ENCODE measurements around the gene SPINK5.

The SPINK5 gene

DNA sequence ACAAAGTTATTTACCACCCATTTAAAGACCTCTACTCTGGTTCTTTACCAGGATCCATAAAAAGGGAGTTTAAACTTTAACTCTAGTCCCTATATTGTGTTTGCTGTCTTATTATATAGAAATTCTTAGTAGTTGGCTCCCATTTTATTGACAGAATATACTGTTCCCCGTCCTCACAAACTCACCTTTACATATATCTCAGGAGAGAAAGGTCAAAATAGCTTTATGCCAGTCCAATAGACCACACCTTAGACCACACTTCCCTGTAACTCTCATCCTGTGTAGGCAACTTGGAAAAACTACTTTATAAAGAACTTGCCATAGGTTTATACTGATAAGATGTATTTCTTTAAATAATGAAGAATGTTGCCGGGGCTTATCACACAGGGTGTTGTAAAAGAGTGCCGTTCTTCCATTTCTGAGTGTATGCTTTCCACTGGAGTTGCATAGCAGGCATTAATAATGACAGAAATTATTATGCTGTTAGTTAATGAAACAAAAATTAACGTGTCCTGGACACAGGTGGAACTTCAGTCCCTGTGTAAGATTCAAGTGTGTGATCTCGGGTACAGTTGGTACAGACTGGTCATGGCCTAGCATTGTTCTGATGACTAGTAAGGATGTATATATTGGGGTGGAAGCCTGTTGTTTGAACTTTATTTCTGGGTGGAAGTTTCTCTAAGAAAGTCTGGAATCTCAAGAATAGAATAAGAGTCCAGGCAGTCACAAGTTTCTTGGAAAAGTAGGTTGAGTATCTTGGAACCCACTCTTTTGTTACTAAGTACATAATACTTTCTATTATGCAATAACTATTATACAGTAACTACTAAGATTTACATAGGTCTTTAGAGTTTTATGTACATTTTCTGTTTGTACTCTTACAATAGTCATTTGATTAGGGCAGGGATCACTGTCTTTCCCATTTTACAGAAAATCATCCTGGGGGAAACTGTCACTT is 71.6 kb downstream of the SPINK5 start:
- POLR2A ChIA-PET: no interaction called here
- no peaks in the 10 kb centered on the region for H3K27me3 ChIP-seq (replicated peaks in 2 of 5; ENCODE audit: control insufficient read depth in 4 of 5, insufficient read depth in 5 of 5, low read length in 4 of 5)
- no peaks in the 10 kb centered on the region for H3K9me3 ChIP-seq (ENCODE audit: control extremely low read depth in 1 of 5, control insufficient read depth in 4 of 5, insufficient read depth in 2 of 5, low read depth in 1 of 5, low read length in 4 of 5)
- DNase-seq: no peak
- H3K36me3 ChIP-seq (ENCODE audit: control insufficient read depth in 4 of 4, insufficient read depth in 4 of 4, low read length in 3 of 4): no peaks in the 10 kb centered on the region
- CTCF ChIA-PET: no interaction called here
- no peak overlapping the region for H3K4me3 ChIP-seq (ENCODE audit: control insufficient read depth in 1 of 7, extremely low read depth in 1 of 7, insufficient read depth in 4 of 7, low read depth in 2 of 7, low read length in 6 of 7)
- WGBS (ENCODE audit: insufficient coverage): 100% methylated on average over 4 of the region's 5 CpGs
- no peaks in the 10 kb centered on the region for H3K4me1 ChIP-seq (ENCODE audit: control extremely low read depth in 1 of 4, control insufficient read depth in 4 of 4, insufficient read depth in 4 of 4, low read length in 3 of 4)
- H3K27ac ChIP-seq (ENCODE audit: insufficient read depth in 1 of 2, low read depth in 1 of 2, low read length in 2 of 2, poor library complexity in 1 of 2, severe bottlenecking in 2 of 2): no peak overlapping the region

DNA sequence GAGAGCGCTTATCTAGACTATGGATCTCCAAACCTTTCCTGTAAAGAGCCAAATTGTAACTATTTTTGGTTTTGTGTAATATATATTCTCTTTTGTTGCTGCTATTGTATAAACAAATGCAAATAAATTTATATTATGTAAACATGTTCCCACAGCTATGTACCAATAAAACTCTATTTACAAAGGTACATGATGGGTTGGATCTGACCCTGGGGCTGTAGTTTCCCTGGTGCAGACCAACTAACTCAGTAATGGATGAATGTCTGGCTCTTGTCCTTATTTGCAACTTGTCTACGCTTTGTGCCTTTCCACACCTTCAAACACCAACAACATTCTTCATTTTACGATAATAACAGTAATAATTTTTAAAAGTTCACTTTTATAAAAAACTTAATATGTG is 77.1 kb downstream of the SPINK5 start:
- no peak overlapping the region for H3K4me3 ChIP-seq (ENCODE audit: control insufficient read depth in 1 of 7, extremely low read depth in 1 of 7, insufficient read depth in 4 of 7, low read depth in 2 of 7, low read length in 6 of 7)
- CTCF ChIA-PET: interaction anchor here (1.3 kb wide), 1 partner anchor 13 kb away, joined by 4 read pairs; no protein-coding TSS in a partner anchor

GRCh38 chr5:148141645-148142044 is 77.9 kb downstream of the SPINK5 start:
- H3K36me3 ChIP-seq (ENCODE audit: control insufficient read depth in 4 of 4, insufficient read depth in 4 of 4, low read length in 3 of 4): no peaks in the 10 kb centered on the region
- H3K27me3 ChIP-seq (replicated peaks in 2 of 5; ENCODE audit: control insufficient read depth in 4 of 5, insufficient read depth in 5 of 5, low read length in 4 of 5): no peaks in the 10 kb centered on the region
- H3K4me1 ChIP-seq (ENCODE audit: control extremely low read depth in 1 of 4, control insufficient read depth in 4 of 4, insufficient read depth in 4 of 4, low read length in 3 of 4): no peaks in the 10 kb centered on the region
- no peak overlapping the region for H3K4me3 ChIP-seq (ENCODE audit: control insufficient read depth in 1 of 7, extremely low read depth in 1 of 7, insufficient read depth in 4 of 7, low read depth in 2 of 7, low read length in 6 of 7)
- no peak for DNase-seq
- CTCF ChIA-PET: interaction anchor here (1.3 kb wide), 1 partner anchor 14 kb away, joined by 4 read pairs; no protein-coding TSS in a partner anchor
- no peak overlapping the region for H3K27ac ChIP-seq (ENCODE audit: insufficient read depth in 1 of 2, low read depth in 1 of 2, low read length in 2 of 2, poor library complexity in 1 of 2, severe bottlenecking in 2 of 2)
- POLR2A ChIA-PET: no interaction called here
- 100% methylated on average over 1 of the region's 2 CpGs for WGBS (ENCODE audit: insufficient coverage)
- no peaks in the 10 kb centered on the region for H3K9me3 ChIP-seq (ENCODE audit: control extremely low read depth in 1 of 5, control insufficient read depth in 4 of 5, insufficient read depth in 2 of 5, low read depth in 1 of 5, low read length in 4 of 5)

More for the DNA sequence above, 77.1 kb downstream of the SPINK5 start:
- H3K27me3 ChIP-seq (replicated peaks in 2 of 5; ENCODE audit: control insufficient read depth in 4 of 5, insufficient read depth in 5 of 5, low read length in 4 of 5): no peaks in the 10 kb centered on the region
- no peak overlapping the region for H3K27ac ChIP-seq (ENCODE audit: insufficient read depth in 1 of 2, low read depth in 1 of 2, low read length in 2 of 2, poor library complexity in 1 of 2, severe bottlenecking in 2 of 2)
- H3K36me3 ChIP-seq (ENCODE audit: control insufficient read depth in 4 of 4, insufficient read depth in 4 of 4, low read length in 3 of 4): no peaks in the 10 kb centered on the region
- WGBS (ENCODE audit: insufficient coverage): no CpG with 5 or more reads among the region's 3 CpGs
- DNase-seq: no peak
- H3K9me3 ChIP-seq (ENCODE audit: control extremely low read depth in 1 of 5, control insufficient read depth in 4 of 5, insufficient read depth in 2 of 5, low read depth in 1 of 5, low read length in 4 of 5): no peaks in the 10 kb centered on the region
- POLR2A ChIA-PET: no interaction called here
- H3K4me1 ChIP-seq (ENCODE audit: control extremely low read depth in 1 of 4, control insufficient read depth in 4 of 4, insufficient read depth in 4 of 4, low read length in 3 of 4): no peaks in the 10 kb centered on the region

DNA sequence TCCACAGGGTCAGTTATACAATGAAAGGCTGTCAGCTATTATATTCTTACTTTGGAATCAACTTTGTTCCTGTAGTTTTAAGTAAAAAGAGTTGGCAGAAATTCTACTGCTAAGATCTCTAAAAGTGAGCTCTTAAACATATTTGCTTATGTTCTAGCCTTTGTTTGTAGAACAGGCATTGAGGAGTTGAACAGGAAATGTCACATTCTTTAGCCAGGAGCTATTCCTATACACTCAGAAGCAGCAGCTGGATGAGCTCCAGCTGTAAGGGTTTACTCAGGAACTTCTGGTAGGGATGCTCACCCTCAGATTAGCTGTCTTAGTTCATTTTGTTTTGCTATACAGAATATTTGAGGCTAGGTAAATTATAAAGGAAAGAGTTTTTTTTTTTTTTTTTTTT is 82.1 kb downstream of the SPINK5 start:
- no peak for DNase-seq
- H3K4me1 ChIP-seq (ENCODE audit: control extremely low read depth in 1 of 4, control insufficient read depth in 4 of 4, insufficient read depth in 4 of 4, low read length in 3 of 4): no peaks in the 10 kb centered on the region
- no peak overlapping the region for H3K27ac ChIP-seq (ENCODE audit: insufficient read depth in 1 of 2, low read depth in 1 of 2, low read length in 2 of 2, poor library complexity in 1 of 2, severe bottlenecking in 2 of 2)
- CTCF ChIA-PET: no interaction called here
- no peak overlapping the region for H3K4me3 ChIP-seq (ENCODE audit: control insufficient read depth in 1 of 7, extremely low read depth in 1 of 7, insufficient read depth in 4 of 7, low read depth in 2 of 7, low read length in 6 of 7)
- no peaks in the 10 kb centered on the region for H3K36me3 ChIP-seq (ENCODE audit: control insufficient read depth in 4 of 4, insufficient read depth in 4 of 4, low read length in 3 of 4)
- H3K9me3 ChIP-seq (ENCODE audit: control extremely low read depth in 1 of 5, control insufficient read depth in 4 of 5, insufficient read depth in 2 of 5, low read depth in 1 of 5, low read length in 4 of 5): no peaks in the 10 kb centered on the region
- POLR2A ChIA-PET: no interaction called here
- H3K27me3 ChIP-seq (replicated peaks in 2 of 5; ENCODE audit: control insufficient read depth in 4 of 5, insufficient read depth in 5 of 5, low read length in 4 of 5): no peaks in the 10 kb centered on the region

- no peaks in the 10 kb centered on the region for H3K36me3 ChIP-seq (ENCODE audit: control insufficient read depth in 4 of 4, insufficient read depth in 4 of 4, low read length in 3 of 4)
- CTCF ChIA-PET: no interaction called here
Observed at GRCh38 chr5:148146487-148146886, 82.7 kb downstream of the SPINK5 start.

DNA sequence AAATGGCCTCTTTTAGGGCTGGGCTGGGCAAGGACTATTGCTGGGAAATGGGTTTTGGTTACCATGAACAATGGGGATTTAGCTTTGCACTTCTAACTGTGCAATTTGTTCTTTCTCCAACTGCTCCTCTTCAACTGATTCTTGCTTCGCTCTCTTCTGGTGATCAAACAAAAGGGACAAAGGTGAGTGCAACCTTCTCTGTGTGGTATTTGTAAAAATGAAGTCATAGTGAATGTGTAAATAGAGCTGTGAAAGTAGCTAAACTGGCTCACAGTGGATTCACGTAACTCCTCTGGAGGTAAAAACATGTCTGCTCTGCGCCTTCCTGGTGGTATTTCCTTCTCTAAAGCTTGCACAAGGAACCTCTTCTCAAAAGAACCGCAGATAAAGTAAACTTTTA is 83.6 kb downstream of the SPINK5 start:
- CTCF ChIA-PET: no interaction called here
- H3K4me1 ChIP-seq (ENCODE audit: control extremely low read depth in 1 of 4, control insufficient read depth in 4 of 4, insufficient read depth in 4 of 4, low read length in 3 of 4): no peaks in the 10 kb centered on the region

More at GRCh38 chr5:148146487-148146886, 82.7 kb downstream of the SPINK5 start:
- no peak for DNase-seq
- H3K27me3 ChIP-seq (replicated peaks in 2 of 5; ENCODE audit: control insufficient read depth in 4 of 5, insufficient read depth in 5 of 5, low read length in 4 of 5): no peaks in the 10 kb centered on the region
- H3K4me1 ChIP-seq (ENCODE audit: control extremely low read depth in 1 of 4, control insufficient read depth in 4 of 4, insufficient read depth in 4 of 4, low read length in 3 of 4): no peaks in the 10 kb centered on the region
- WGBS (ENCODE audit: insufficient coverage): no CpG with 5 or more reads among the region's 1 CpG
- H3K4me3 ChIP-seq (ENCODE audit: control insufficient read depth in 1 of 7, extremely low read depth in 1 of 7, insufficient read depth in 4 of 7, low read depth in 2 of 7, low read length in 6 of 7): no peak overlapping the region
- H3K9me3 ChIP-seq (ENCODE audit: control extremely low read depth in 1 of 5, control insufficient read depth in 4 of 5, insufficient read depth in 2 of 5, low read depth in 1 of 5, low read length in 4 of 5): no peaks in the 10 kb centered on the region
- H3K27ac ChIP-seq (ENCODE audit: insufficient read depth in 1 of 2, low read depth in 1 of 2, low read length in 2 of 2, poor library complexity in 1 of 2, severe bottlenecking in 2 of 2): no peak overlapping the region
- POLR2A ChIA-PET: no interaction called here

GRCh38 chr5:148151872-148152271 is 88.1 kb downstream of the SPINK5 start:
- CTCF ChIA-PET: no interaction called here
- WGBS (ENCODE audit: insufficient coverage): 100% methylated on average over 1 of the region's 2 CpGs
- DNase-seq: no peak

More for the DNA sequence above, 83.6 kb downstream of the SPINK5 start:
- Histone ChIP-seq H3K27me3 (replicated peaks in 2 of 5; ENCODE audit: control insufficient read depth in 4 of 5, insufficient read depth in 5 of 5, low read length in 4 of 5) (no peaks in the 10 kb centered on the region), H3K4me3 (ENCODE audit: control insufficient read depth in 1 of 7, extremely low read depth in 1 of 7, insufficient read depth in 4 of 7, low read depth in 2 of 7, low read length in 6 of 7) (no peak overlapping the region), H3K9me3 (ENCODE audit: control extremely low read depth in 1 of 5, control insufficient read depth in 4 of 5, insufficient read depth in 2 of 5, low read depth in 1 of 5, low read length in 4 of 5) (no peaks in the 10 kb centered on the region), H3K36me3 (ENCODE audit: control insufficient read depth in 4 of 4, insufficient read depth in 4 of 4, low read length in 3 of 4) (no peaks in the 10 kb centered on the region), H3K27ac (ENCODE audit: insufficient read depth in 1 of 2, low read depth in 1 of 2, low read length in 2 of 2, poor library complexity in 1 of 2, severe bottlenecking in 2 of 2) (no peak overlapping the region)
- DNase-seq: no peak
- 92% methylated on average over 2 of the region's 4 CpGs for WGBS (ENCODE audit: insufficient coverage)
- POLR2A ChIA-PET: no interaction called here

More at GRCh38 chr5:148151872-148152271, 88.1 kb downstream of the SPINK5 start:
- Histone ChIP-seq H3K27me3 (replicated peaks in 2 of 5; ENCODE audit: control insufficient read depth in 4 of 5, insufficient read depth in 5 of 5, low read length in 4 of 5) (no peaks in the 10 kb centered on the region), H3K4me3 (ENCODE audit: control insufficient read depth in 1 of 7, extremely low read depth in 1 of 7, insufficient read depth in 4 of 7, low read depth in 2 of 7, low read length in 6 of 7) (no peak overlapping the region), H3K27ac (ENCODE audit: insufficient read depth in 1 of 2, low read depth in 1 of 2, low read length in 2 of 2, poor library complexity in 1 of 2, severe bottlenecking in 2 of 2) (no peak overlapping the region), H3K36me3 (ENCODE audit: control insufficient read depth in 4 of 4, insufficient read depth in 4 of 4, low read length in 3 of 4) (no peaks in the 10 kb centered on the region), H3K9me3 (ENCODE audit: control extremely low read depth in 1 of 5, control insufficient read depth in 4 of 5, insufficient read depth in 2 of 5, low read depth in 1 of 5, low read length in 4 of 5) (peaks cover 0 to 2% (median 0%) of the 10 kb centered on the region in 5 experiments), H3K4me1 (ENCODE audit: control extremely low read depth in 1 of 4, control insufficient read depth in 4 of 4, insufficient read depth in 4 of 4, low read length in 3 of 4) (no peaks in the 10 kb centered on the region)
- POLR2A ChIA-PET: no interaction called here
